Heart left ventricle (tissue), 16 donors: ENCODE measurements around the gene LRRC52. TPM values are rescaled to one million over a fixed set of nuclear protein-coding genes. Genes with fewer than 3 reads are reported as not detected.

Experiments
- ATAC-seq, 4 donors: fragments of 200-7000 bp; cut with Tn5 transposase; one replicate each; pipeline ENCODE4 v1.9.1; 2020 to 2022; ENCODE audit warnings: moderate library complexity in 4 of 4, mild to moderate bottlenecking in 3 of 4, moderate number of reproducible peaks in 1 of 4
- DNase-seq, 5 donors: peaks; one replicate each; pipeline ENCODE4 v3.0.0-alpha.2; 2020
- H3K27ac ChIP-seq, 12 donors: fragments of 200-600 bp; sonication (generic) in 4 of 12; one replicate each; pipeline versions ENCODE4 v1.5.0 to v1.8.0; 2016 to 2022; ENCODE audit warnings: mild to moderate bottlenecking in 2 of 12
- H3K27me3 ChIP-seq, 9 donors: fragments of 200-600 bp; sonication (generic) in 2 of 9; one replicate each; pipeline versions ENCODE4 v1.5.1 to v1.8.0; 2016 to 2022; ENCODE audit warnings: mild to moderate bottlenecking in 3 of 9
- H3K36me3 ChIP-seq, 9 donors: fragments of 200-600 bp; sonication (generic) in 2 of 9; one replicate each; pipeline versions ENCODE4 v1.5.0 to v1.8.0; 2018 to 2022; ENCODE audit warnings: mild to moderate bottlenecking in 2 of 9
- H3K4me1 ChIP-seq, 12 donors: fragments of 200-600 bp; sonication (generic) in 4 of 12; one replicate each; pipeline versions ENCODE4 v1.5.0 to v1.8.0; 2016 to 2022; ENCODE audit warnings: mild to moderate bottlenecking in 3 of 12
- H3K4me3 ChIP-seq, 12 donors: fragments of 200-600 bp; sonication (generic) in 4 of 12; one replicate each; pipeline versions ENCODE4 v1.5.0 to v1.8.0; 2017 to 2022; ENCODE audit warnings: mild to moderate bottlenecking in 9 of 12, moderate library complexity in 4 of 12
- H3K9me3 ChIP-seq, 12 donors: fragments of 200-600 bp; sonication (generic) in 4 of 12; one replicate each; pipeline versions ENCODE4 v1.5.0 to v1.8.0; 2016 to 2022; ENCODE audit warnings: mild to moderate bottlenecking in 1 of 12
- POLR2A ChIP-seq, 2 donors: fragments of 450-650 bp; IDR thresholded peaks; one replicate each; pipeline ENCODE4 v1.6.1; 2017; ENCODE audit warnings: antibody characterized with exemption in 2 of 2, mild to moderate bottlenecking in 2 of 2, moderate library complexity in 2 of 2
- WGBS, 4 donors: extraction: QIAGEN DNeasy Blood & Tissue Kit in 2 of 4; methylation state at CpG; one replicate each; pipeline versions ENCODE4 v1.1.5 to v1.1.7; 2013 to 2018; 5-methylcytosine and 5-hydroxymethylcytosine counted together
- intact Hi-C, 10 donors: fragments of 100-400 bp; cut with DNase I; formaldehyde crosslinking; loops; one replicate each; pipeline versions ENCODE4 v1.11.1 to v1.14.2; 2022
- polyA plus RNA-seq, 2 donors: library from polyadenylated mRNA; stranded (reverse); fragments of 200-250 nt; gene quantifications; one replicate each; pipeline ENCODE4 v1.2.3, GENCODE V29; 2013
- total RNA-seq, 9 donors: library from RNA; depleted of rRNA in 2 of 9; stranded (reverse); fragments of >200 nt in 2 of 9; fragmentation: NEBNext Ultra II Directional in 3 of 9; extraction: Animal tissue kit (Norgen Biotek cat#: 25700) in 3 of 9; gene quantifications; one replicate each; pipeline versions ENCODE4 v1.1.0 to v1.2.4, GENCODE V29; 2016 to 2023
- TF ChIP-seq, protein P1 (sequence below), 12 donors: fragments of 200-600 bp; sonication (generic) in 4 of 12; IDR thresholded peaks; one replicate each; pipeline versions ENCODE4 v1.5.0 to v1.8.0; 2018 to 2022; ENCODE audit warnings: antibody characterized with exemption in 12 of 12, mild to moderate bottlenecking in 5 of 12
- donor health status: ischemic (EF 13 %, LVEDD 7.1; RV severe dilation, severe dysfunction).
- donor health status: healthy with polysubstance abuse.
- donor health status: DM: no; HTN: yes; CAD: no.
- donor health status: DM: no; HTN: no; CAD: no.
- donor health status: ischemic (EF 25% LVEDD 6.9; RV normal size, moderate dysfunction).
- donor health status: ischemic (EF 25% LVEDD 5.7; RV mildly dilated, moderate dysfunction).
- donor health status: healthy.
- donor health status: DM: yes; HTN: yes; CAD: no.
- donor health status: ischemic (EF 35%, LVEDD 5.7; RV mildly dilated, moderate dysfunction).
- donor health status: nonischemic (EF 11% LVEDD 7.7; RV severe dilation, severe dysfunction).
- donor health status: DM: yes; HTN: yes; CAD: no.
- donor health status: PGD.
- donor health status: ischemic (EF 29% LVEDD 5.4; RV normal size, mild dysfunction).
- donor health status: nonischemic (EF 23%, LVEDD 6.1; RV moderate dilation, normal function).

LRRC52 gene
- total and polyA plus RNA-seq, 11 donors, result 0.12 to 1.0 (median 0.27) TPM; not detected in 4

DNA sequence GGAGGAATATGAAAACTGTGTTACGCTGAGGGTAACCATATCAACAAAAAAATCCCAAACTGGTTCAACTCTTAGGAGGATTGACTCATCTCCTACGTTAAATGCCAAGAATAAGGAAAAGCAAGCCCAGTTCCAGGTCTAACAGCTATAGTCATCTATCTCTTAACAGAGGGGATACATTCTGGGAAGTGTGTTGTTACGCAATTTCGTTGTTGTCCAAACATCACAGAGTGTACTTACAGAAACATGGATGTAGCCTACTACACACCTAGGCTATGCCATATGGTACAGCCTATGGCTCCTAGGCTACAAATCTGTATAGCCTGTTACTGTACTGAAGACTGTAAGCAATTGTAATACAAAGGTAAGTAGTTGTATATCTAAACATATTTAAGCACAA, 23.2 kb upstream of the LRRC52 start:
- intact Hi-C loops, result no loop called here
- ATAC-seq (no peak), DNase-seq (no peak)
- 90 to 97% (median 92%) methylated on average over 4 of the region's 4 CpGs for WGBS, 4 donors
- H3K27ac ChIP-seq, result no peak overlapping the region
- H3K27me3 ChIP-seq, result no peaks in the 10 kb centered on the region
- H3K4me1 ChIP-seq, result no peaks in the 10 kb centered on the region
- H3K4me3 ChIP-seq, result no peak overlapping the region
- H3K36me3 ChIP-seq, result no peaks in the 10 kb centered on the region
- peaks cover 0 to 33% (median 7%) of the 10 kb centered on the region in 12 donors for H3K9me3 ChIP-seq
- TF ChIP-seq, protein P1, sequence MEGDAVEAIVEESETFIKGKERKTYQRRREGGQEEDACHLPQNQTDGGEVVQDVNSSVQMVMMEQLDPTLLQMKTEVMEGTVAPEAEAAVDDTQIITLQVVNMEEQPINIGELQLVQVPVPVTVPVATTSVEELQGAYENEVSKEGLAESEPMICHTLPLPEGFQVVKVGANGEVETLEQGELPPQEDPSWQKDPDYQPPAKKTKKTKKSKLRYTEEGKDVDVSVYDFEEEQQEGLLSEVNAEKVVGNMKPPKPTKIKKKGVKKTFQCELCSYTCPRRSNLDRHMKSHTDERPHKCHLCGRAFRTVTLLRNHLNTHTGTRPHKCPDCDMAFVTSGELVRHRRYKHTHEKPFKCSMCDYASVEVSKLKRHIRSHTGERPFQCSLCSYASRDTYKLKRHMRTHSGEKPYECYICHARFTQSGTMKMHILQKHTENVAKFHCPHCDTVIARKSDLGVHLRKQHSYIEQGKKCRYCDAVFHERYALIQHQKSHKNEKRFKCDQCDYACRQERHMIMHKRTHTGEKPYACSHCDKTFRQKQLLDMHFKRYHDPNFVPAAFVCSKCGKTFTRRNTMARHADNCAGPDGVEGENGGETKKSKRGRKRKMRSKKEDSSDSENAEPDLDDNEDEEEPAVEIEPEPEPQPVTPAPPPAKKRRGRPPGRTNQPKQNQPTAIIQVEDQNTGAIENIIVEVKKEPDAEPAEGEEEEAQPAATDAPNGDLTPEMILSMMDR (IDR thresholded peaks at IDR 0.05), result no peak
- no peak for TF ChIP-seq POLR2A (IDR thresholded peaks at IDR 0.05)

DNA sequence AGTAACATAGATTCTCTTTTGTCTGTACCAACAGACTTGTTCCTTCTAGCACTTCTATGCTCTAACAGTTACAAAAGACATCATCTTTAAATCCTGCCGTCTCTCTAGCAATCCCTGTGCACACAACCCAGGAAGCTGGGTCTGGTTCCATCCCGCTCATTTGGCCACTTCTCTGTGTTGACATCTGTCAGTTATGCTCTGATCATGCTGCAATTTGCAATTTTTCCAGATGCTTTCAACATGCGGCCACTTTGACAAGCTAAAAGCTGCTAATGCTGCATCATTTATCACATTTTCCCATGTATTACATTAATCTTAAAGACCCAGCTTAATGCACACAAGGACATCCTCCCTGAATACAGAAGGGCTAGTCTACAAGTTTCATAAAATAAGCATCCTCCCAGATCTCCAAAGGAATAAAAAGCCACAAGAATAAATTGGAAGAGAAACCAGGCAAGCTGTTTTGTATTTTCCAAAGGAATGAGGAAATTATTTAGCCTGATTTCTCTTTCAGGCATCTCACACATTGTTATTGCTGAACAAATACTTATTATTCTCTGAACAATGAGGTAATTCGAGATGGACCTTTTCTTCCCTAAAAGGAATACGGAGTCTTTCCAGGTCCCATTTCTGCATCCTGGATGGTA, 19.0 kb upstream of the LRRC52 start:
- no peak for TF ChIP-seq POLR2A (IDR thresholded peaks at IDR 0.05)
- TF ChIP-seq, protein P1 (IDR thresholded peaks at IDR 0.05), result no peak
- DNase-seq (no peak), ATAC-seq (no peak)
- intact Hi-C loops, result no loop called here
- H3K9me3 ChIP-seq, result peaks cover 0 to 21% (median 7%) of the 10 kb centered on the region in 12 donors
- H3K4me1 ChIP-seq, result peaks cover 0 to 8% (median 0%) of the 10 kb centered on the region in 12 donors
- H3K27me3 ChIP-seq, result no peaks in the 10 kb centered on the region
- no peak overlapping the region for H3K4me3 ChIP-seq
- WGBS, 4 donors, result 62 to 73% (median 67%) methylated on average over 5 of the region's 5 CpGs
- no peak overlapping the region for H3K27ac ChIP-seq
- no peaks in the 10 kb centered on the region for H3K36me3 ChIP-seq

DNA sequence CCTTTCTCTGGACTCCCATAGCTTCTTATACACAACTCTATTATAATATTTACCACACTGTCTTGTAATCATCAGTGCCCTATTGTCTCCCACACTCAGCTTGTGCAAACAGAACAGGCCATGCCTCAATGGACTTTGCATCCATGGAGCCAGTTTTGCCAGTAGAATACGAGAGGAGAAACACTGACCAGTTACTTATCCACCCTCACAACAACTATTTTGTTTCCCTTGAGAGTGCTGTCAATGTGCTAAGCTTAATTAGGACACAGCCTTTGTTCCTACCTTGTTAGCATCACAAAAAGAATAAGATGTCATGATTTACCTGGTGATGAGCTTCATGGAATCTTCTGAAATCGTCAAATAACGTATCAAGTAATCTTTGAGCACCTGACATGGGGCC, 18.1 kb upstream of the LRRC52 start:
- H3K36me3 ChIP-seq, result no peaks in the 10 kb centered on the region
- no peak for TF ChIP-seq POLR2A (IDR thresholded peaks at IDR 0.05)
- TF ChIP-seq, protein P1 (IDR thresholded peaks at IDR 0.05), result no peak
- peaks cover 0 to 21% (median 7%) of the 10 kb centered on the region in 12 donors for H3K9me3 ChIP-seq
- ATAC-seq (no peak), DNase-seq (no peak)
- intact Hi-C loops, result no loop called here
- WGBS, 4 donors, result 72 to 93% (median 85%) methylated on average over 3 of the region's 3 CpGs
- peak overlapping the region in 1 of 12 donors; percentile 62 for H3K27ac ChIP-seq
- peaks cover 0 to 16% (median 3%) of the 10 kb centered on the region in 12 donors for H3K4me1 ChIP-seq
- no peaks in the 10 kb centered on the region for H3K27me3 ChIP-seq
- H3K4me3 ChIP-seq, result peak overlapping the region in 1 of 12 donors; percentile 38

DNA sequence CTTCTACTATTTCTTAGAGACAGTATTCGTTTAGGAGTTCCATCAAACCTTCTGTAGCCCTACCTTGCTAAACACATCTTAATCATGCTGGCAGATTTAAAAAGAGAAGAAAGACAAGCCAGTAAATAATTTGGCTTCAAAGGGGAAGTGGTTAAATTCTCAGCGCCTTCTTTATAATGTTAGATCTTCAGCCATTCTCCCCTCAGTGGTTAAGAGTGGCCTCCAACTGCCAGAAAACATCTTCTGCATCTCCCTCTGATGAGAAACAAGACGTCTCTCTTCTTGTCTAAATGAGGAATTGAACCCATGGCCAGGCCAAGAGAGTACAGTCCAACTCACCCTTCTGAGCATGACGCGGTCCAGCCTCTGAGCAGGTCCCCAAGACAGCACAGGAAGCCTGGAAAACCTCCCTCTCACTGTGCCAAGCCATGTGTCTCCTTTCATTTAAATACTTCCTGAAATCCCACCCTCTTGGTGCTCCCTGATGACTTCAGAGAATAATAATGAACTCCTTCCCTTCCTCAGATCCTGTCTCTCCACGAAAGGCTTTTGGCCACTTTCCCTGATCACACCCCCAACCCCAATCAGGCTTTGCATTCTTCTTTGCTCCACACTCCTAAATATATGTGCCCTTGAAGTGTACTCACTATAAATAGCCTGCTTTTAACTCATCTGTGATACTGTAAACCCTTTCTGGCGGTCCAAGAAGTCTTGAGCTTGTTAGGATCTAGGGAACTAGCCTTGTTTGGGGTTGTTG, 16.4 kb upstream of the LRRC52 start:
- peak in 2 of 5 donors; percentile 19 to 32 for DNase-seq
- H3K27ac ChIP-seq, result peak overlapping the region in 5 of 12 donors; percentile 2 to 63 (median 41)

More for the DNA sequence above, 16.4 kb upstream of the LRRC52 start:
- peak overlapping the region in 5 of 12 donors; percentile 10 to 38 (median 34) for H3K4me3 ChIP-seq
- ATAC-seq, result peak in 3 of 4 donors; percentile 43 to 46 (median 45)
- H3K27me3 ChIP-seq, result no peaks in the 10 kb centered on the region
- intact Hi-C loops, result no loop called here
- peaks cover 0 to 27% (median 5%) of the 10 kb centered on the region in 12 donors for H3K4me1 ChIP-seq
- H3K36me3 ChIP-seq, result no peaks in the 10 kb centered on the region
- no peak for TF ChIP-seq POLR2A (IDR thresholded peaks at IDR 0.05)
- TF ChIP-seq, protein P1 (IDR thresholded peaks at IDR 0.05), result no peak
- H3K9me3 ChIP-seq, result peaks cover 0 to 5% (median 0%) of the 10 kb centered on the region in 12 donors
- 36 to 40% (median 39%) methylated on average over 7 of the region's 7 CpGs for WGBS, 4 donors
